WERI-Rb-1 (cell line): Measurements from ENCODE around the gene PARVB.
A peak's percentile ranks its signal among the peaks of the same experiment; 100 is the strongest.

ENCODE experiments used
- DNase-seq: peaks from one replicate; pipeline ENCODE4 v3.0.0-alpha.2; 2020
- H3K27ac ChIP-seq: fragments of 250-450 bp; sonication (Bioruptor Pico); 2 replicates; pipeline ENCODE4 v1.5.1; 2020; ENCODE audit warnings: mild to moderate bottlenecking, moderate library complexity
- H3K27me3 ChIP-seq: fragments of 250-450 bp; sonication (Bioruptor Pico); 2 replicates; pipeline ENCODE4 v1.5.1; 2021; ENCODE audit warnings: mild to moderate bottlenecking, low read depth, moderate library complexity; ENCODE audit not compliant: insufficient read depth, severe bottlenecking
- H3K36me3 ChIP-seq: fragments of 250-450 bp; sonication (Bioruptor Pico); 2 replicates; pipeline ENCODE4 v1.5.1; 2020; ENCODE audit warnings: mild to moderate bottlenecking, moderate library complexity
- H3K4me3 ChIP-seq: 2 replicates; pipeline ENCODE4 v1.5.1; 2011; ENCODE audit warnings: low read depth, mild to moderate bottlenecking, control low read depth, low read length
- H3K9me3 ChIP-seq: fragments of 250-450 bp; sonication (Bioruptor Pico); 2 replicates; pipeline ENCODE4 v1.5.1; 2021; ENCODE audit warnings: mild to moderate bottlenecking, moderate library complexity; ENCODE audit not compliant: severe bottlenecking
- CTCF ChIP-seq: IDR thresholded peaks from 2 replicates; pipeline ENCODE4 v1.5.1; 2011; ENCODE audit warnings: low read depth, mild to moderate bottlenecking, control low read depth, inconsistent platforms, low read length

PARVB gene

GRCh38 chr22:44046485-44047141 is 22.5 kb downstream of the PARVB start:
- Histone ChIP-seq H3K4me3 (no peak overlapping the region), H3K36me3 (no peaks in the 10 kb centered on the region), H3K27me3 (no peaks in the 10 kb centered on the region), H3K9me3 (peaks cover 2% of the 10 kb centered on the region), H3K27ac (peak overlapping the region; percentile 81)
- no peak for TF ChIP-seq CTCF
- peak; percentile 85 for DNase-seq

- H3K4me3 ChIP-seq = no peak overlapping the region
- peaks cover 2% of the 10 kb centered on the region for H3K9me3 ChIP-seq
- no peaks in the 10 kb centered on the region for H3K27me3 ChIP-seq
- no peaks in the 10 kb centered on the region for H3K36me3 ChIP-seq
- DNase-seq = no peak
- TF ChIP-seq CTCF = no peak
- H3K27ac ChIP-seq = no peak overlapping the region
Observed at GRCh38 chr22:44047891-44048301, 23.8 kb downstream of the PARVB start.

GRCh38 chr22:44049486-44050231 is 25.6 kb downstream of the PARVB start:
- Histone ChIP-seq H3K27me3 (no peaks in the 10 kb centered on the region), H3K36me3 (no peaks in the 10 kb centered on the region), H3K9me3 (peaks cover 2% of the 10 kb centered on the region), H3K27ac (no peak overlapping the region), H3K4me3 (no peak overlapping the region)
- DNase-seq = no peak
- TF ChIP-seq CTCF = no peak

GRCh38 chr22:44050766-44051355 is 26.8 kb downstream of the PARVB start:
- H3K27me3 ChIP-seq = no peaks in the 10 kb centered on the region
- DNase-seq = no peak
- peaks cover 2% of the 10 kb centered on the region for H3K9me3 ChIP-seq
- no peak for TF ChIP-seq CTCF
- no peak overlapping the region for H3K4me3 ChIP-seq
- H3K36me3 ChIP-seq = no peaks in the 10 kb centered on the region
- peak overlapping the region; percentile 68 for H3K27ac ChIP-seq

GRCh38 chr22:44051358-44051757 is 27.3 kb downstream of the PARVB start:
- Histone ChIP-seq H3K27me3 (no peaks in the 10 kb centered on the region), H3K36me3 (no peaks in the 10 kb centered on the region), H3K4me3 (no peak overlapping the region), H3K9me3 (peaks cover 2% of the 10 kb centered on the region), H3K27ac (peak overlapping the region; percentile 68)
- TF ChIP-seq CTCF = no peak
- DNase-seq = no peak
